ENCODE data around the gene PRX. TPM values are rescaled to one million over a fixed set of nuclear protein-coding genes. Genes with fewer than 3 reads are reported as not detected.

Gene PRX
- total and polyA plus RNA-seq, 9 of the 15 experiments (the other 6 are each of a cell fraction or from before 2014, with no cell fraction given): 0.65 to 3.5 (median 1.7) TPM; not detected in 2

DNA sequence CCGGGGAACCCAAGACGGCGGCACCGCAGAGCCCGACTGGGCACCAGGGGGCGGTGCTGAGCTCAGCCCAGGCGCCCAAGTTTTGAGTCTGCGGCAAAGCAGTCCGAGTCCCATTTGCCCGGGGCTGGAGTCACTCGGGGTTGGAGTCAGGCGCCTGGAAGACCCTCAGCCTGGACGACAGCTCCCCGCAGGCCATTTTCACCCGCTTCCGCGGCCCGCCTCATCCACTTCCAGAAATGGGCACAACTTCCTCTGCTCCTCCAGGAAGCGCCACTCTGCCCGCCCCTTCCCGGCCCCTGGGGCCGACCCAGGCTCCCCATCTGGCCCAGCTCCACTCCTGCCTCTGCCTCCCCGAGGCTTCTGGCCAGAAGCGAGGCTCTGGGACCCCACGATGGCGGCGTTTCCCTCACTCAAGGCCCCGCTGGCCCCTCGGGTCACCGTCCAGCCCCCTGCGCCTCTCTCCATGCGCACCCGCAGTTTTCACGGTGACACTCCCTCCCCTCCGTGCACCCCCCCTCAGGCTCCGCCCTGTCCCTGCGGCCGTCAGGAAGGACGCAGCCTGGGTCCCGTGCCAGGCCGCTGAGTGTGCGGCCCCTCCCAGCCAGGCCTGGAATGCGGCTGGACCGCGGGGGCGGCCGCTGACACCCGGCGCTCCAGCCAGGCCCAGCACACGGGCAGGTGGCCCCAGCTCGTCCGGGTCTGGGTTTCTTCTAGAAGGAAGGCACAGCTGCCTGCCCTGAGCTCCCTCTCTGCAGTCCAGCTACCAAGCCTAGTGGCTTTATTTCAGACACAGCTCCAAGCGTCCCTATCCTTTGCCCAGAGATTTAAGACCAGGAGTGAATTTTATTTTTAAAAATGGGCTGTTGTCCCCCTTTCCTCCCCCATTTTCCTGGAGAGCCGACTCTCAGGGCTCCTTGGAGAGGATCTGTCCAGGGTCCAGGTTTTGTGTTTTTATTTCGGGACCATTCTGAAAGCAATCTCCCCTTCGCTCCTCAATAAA, 7.9 kb upstream of the PRX start (continued):
- TF ChIP-seq, protein P1, sequence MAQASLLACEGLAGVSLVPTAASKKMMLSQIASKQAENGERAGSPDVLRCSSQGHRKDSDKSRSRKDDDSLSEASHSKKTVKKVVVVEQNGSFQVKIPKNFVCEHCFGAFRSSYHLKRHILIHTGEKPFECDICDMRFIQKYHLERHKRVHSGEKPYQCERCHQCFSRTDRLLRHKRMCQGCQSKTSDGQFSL (CRISPR knock-in tag; IDR thresholded peaks at IDR 0.05): peak; percentile 99
- TF ChIP-seq, protein P1 (tag; IDR thresholded peaks at IDR 0.05): peak in 1 of 2 experiments; percentile 97; a peak in 2 of 4 replicates
- TF ChIP-seq ZNF253 (CRISPR knock-in tag; conservative IDR thresholded peaks at IDR 0.05) (no peak), NCOA4 (IDR thresholded peaks at IDR 0.05; ENCODE audit: partially characterized antibody) (no peak), RBM22 (IDR thresholded peaks at IDR 0.05; ENCODE audit: low read depth, low read length, poor library complexity, severe bottlenecking) (peak; percentile 76), SMAD2 (IDR thresholded peaks at IDR 0.05; ENCODE audit: low read depth, low read length) (no peak), FOXM1 (IDR thresholded peaks at IDR 0.05; ENCODE audit: low read depth) (no peak), FOXM1 (CRISPR knock-in tag; IDR thresholded peaks at IDR 0.05; ENCODE audit: low read depth) (no peak), RB1 (IDR thresholded peaks at IDR 0.05; ENCODE audit: low read depth) (peak; percentile 82), ZSCAN32 (CRISPR knock-in tag; IDR thresholded peaks at IDR 0.05) (no peak), CBFA2T2 (conservative IDR thresholded peaks at IDR 0.05) (peak; percentile 48), PHTF2 (CRISPR knock-in tag; IDR thresholded peaks at IDR 0.05) (no peak), TEAD2 (tag; IDR thresholded peaks at IDR 0.05) (peak; percentile 93), MAFK (IDR thresholded peaks at IDR 0.05; ENCODE audit: low read length) (no peak), GATAD2A (IDR thresholded peaks at IDR 0.05) (peak; percentile 93), ZNF134 (CRISPR knock-in tag; conservative IDR thresholded peaks at IDR 0.05) (no peak), KDM4B (IDR thresholded peaks at IDR 0.05; ENCODE audit: borderline replicate concordance in 2 of 2, low read depth in 1 of 2) (no peak), NFIX (CRISPR knock-in tag; IDR thresholded peaks at IDR 0.05; ENCODE audit: low read depth) (no peak), HDAC2 (IDR thresholded peaks at IDR 0.05) (no peak), ZNF696 (CRISPR knock-in tag; conservative IDR thresholded peaks at IDR 0.05) (no peak), ILF3 (IDR thresholded peaks at IDR 0.05; ENCODE audit: borderline replicate concordance) (no peak), NFIC (IDR thresholded peaks at IDR 0.05) (peak; percentile 79), FOXA3 (CRISPR knock-in tag; conservative IDR thresholded peaks at IDR 0.05 in 1 of 2, IDR thresholded peaks at IDR 0.05 in 1 of 2) (no peak), PHF21A (IDR thresholded peaks at IDR 0.05; ENCODE audit: borderline replicate concordance, low read depth) (0 out of 2 replicates have a peak, but pooled peaks have one; percentile 44), BRF1 (IDR thresholded peaks at IDR 0.05; ENCODE audit: borderline replicate concordance, extremely low read depth, insufficient read length) (no peak)
- TF ChIP-seq, protein P2, sequence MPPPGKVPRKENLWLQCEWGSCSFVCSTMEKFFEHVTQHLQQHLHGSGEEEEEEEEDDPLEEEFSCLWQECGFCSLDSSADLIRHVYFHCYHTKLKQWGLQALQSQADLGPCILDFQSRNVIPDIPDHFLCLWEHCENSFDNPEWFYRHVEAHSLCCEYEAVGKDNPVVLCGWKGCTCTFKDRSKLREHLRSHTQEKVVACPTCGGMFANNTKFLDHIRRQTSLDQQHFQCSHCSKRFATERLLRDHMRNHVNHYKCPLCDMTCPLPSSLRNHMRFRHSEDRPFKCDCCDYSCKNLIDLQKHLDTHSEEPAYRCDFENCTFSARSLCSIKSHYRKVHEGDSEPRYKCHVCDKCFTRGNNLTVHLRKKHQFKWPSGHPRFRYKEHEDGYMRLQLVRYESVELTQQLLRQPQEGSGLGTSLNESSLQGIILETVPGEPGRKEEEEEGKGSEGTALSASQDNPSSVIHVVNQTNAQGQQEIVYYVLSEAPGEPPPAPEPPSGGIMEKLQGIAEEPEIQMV (tag; conservative IDR thresholded peaks at IDR 0.05; ENCODE audit: low read depth): no peak
- TF ChIP-seq, protein P3, sequence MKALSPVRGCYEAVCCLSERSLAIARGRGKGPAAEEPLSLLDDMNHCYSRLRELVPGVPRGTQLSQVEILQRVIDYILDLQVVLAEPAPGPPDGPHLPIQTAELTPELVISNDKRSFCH (CRISPR knock-in tag; IDR thresholded peaks at IDR 0.05): no peak
- TF ChIP-seq, protein P3 (tag; IDR thresholded peaks at IDR 0.05): peak; percentile 45; the same call in 1 of the 2 replicates
